ENCODE results near the gene ALX3. TPM values are rescaled to one million over a fixed set of nuclear protein-coding genes. Genes with fewer than 3 reads are reported as not detected.

ALX3 gene
- total and polyA plus RNA-seq, 2 of the 8 experiments (the other 6 are each of a cell fraction or from before 2014, with no cell fraction given) = 0.20 TPM; not detected in 1

GRCh38 chr1:110094931-110095654, 24.6 kb upstream of the ALX3 start (continued):
- TF ChIP-seq ATF3 (IDR thresholded peaks at IDR 0.05; ENCODE audit: insufficient read depth, low read depth, low read length) (no peak), BACH1 (IDR thresholded peaks at IDR 0.05; ENCODE audit: low read length) (no peak), KDM1A (IDR thresholded peaks at IDR 0.05; ENCODE audit: borderline replicate concordance, low read length) (no peak), EP300 (IDR thresholded peaks at IDR 0.05; ENCODE audit: borderline replicate concordance in 1 of 2, low read depth in 2 of 2, low read length in 2 of 2) (no peak), RFX5 (IDR thresholded peaks at IDR 0.05; ENCODE audit: borderline replicate concordance, low read depth, low read length) (no peak), NRF1 (IDR thresholded peaks at IDR 0.05; ENCODE audit: low read depth, low read length) (no peak), CHD1 (IDR thresholded peaks at IDR 0.05; ENCODE audit: low read depth, low read length) (no peak), ASH2L (IDR thresholded peaks at IDR 0.05; ENCODE audit: low read length) (no peak)

All from H1 (cell line).